AG10803 (cell line): ENCODE data around the gene HEXIM2.

Experiments
- DNase-seq: peaks from one replicate; pipeline ENCODE4 v3.0.0; 2010; ENCODE audit warnings: low read depth
- H3K4me3 ChIP-seq: 2 replicates; pipeline ENCODE4 v1.5.1; 2011; ENCODE audit warnings: mild to moderate bottlenecking, low read length, control low read depth
- TF ChIP-seq, protein P1 (sequence below): conservative IDR thresholded peaks from 2 replicates; pipeline ENCODE4 v1.5.1; 2011; ENCODE audit warnings: mild to moderate bottlenecking, low read length, control low read depth, inconsistent platforms

HEXIM2 gene

DNA sequence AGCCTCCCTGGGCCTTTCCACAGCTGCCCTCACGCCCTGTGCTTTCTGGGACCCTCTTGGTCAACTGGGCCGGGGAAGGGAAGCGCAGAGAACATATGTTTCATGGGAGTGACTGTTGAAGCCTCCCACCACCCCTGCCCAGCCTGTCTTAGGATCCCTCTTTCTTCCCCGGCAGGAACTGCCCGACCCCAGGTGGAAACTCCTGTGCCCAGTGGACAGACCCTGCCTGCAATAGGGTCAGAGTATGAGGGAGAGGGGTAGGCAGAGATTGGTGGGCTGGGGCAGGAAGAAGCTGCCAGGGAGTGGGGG, 10.5 kb downstream of the HEXIM2 start:
- TF ChIP-seq, protein P1, sequence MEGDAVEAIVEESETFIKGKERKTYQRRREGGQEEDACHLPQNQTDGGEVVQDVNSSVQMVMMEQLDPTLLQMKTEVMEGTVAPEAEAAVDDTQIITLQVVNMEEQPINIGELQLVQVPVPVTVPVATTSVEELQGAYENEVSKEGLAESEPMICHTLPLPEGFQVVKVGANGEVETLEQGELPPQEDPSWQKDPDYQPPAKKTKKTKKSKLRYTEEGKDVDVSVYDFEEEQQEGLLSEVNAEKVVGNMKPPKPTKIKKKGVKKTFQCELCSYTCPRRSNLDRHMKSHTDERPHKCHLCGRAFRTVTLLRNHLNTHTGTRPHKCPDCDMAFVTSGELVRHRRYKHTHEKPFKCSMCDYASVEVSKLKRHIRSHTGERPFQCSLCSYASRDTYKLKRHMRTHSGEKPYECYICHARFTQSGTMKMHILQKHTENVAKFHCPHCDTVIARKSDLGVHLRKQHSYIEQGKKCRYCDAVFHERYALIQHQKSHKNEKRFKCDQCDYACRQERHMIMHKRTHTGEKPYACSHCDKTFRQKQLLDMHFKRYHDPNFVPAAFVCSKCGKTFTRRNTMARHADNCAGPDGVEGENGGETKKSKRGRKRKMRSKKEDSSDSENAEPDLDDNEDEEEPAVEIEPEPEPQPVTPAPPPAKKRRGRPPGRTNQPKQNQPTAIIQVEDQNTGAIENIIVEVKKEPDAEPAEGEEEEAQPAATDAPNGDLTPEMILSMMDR, result no peak
- DNase-seq, result no peak
- peak overlapping the region; percentile 65 for H3K4me3 ChIP-seq

DNA sequence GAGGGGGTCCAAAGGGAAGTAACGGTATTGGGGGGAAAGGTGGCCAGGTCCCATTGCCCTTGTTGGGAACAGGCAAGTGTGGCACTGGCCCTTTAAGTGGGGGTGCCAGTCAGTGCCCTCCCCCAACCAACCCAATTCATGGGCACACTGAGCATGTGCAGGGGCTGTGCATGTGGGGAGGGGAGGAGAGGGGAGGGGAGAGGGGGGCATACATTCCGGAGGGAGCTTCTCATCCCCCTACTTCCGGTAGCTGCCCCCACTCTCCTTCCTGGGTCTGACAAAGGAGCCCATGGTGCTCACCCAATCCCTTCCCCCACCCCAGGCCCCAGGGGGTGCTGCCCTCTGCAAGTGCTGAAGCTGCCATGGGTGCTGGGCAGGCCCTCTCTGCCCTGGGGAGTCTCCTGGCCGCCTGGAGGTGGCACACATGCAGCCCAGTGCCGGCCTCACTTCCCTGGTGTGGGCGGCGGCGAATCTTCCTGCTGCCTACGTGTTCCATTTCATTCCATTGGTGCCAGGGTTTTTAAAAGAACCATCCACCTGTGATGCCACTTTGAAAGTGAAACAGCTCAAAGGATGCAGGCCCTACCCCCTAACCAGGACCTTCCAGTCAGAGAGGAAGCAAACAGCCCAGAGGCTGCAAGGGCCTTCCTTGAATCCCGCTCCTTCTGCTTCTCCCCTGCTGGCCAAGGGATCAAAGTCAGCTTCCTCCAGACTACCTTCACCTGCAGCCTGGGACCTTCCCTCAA, 11.0 kb downstream of the HEXIM2 start:
- peak; percentile 87 for DNase-seq
- TF ChIP-seq, protein P1, result peak; percentile 30
- H3K4me3 ChIP-seq, result peak overlapping the region; percentile 65

DNA sequence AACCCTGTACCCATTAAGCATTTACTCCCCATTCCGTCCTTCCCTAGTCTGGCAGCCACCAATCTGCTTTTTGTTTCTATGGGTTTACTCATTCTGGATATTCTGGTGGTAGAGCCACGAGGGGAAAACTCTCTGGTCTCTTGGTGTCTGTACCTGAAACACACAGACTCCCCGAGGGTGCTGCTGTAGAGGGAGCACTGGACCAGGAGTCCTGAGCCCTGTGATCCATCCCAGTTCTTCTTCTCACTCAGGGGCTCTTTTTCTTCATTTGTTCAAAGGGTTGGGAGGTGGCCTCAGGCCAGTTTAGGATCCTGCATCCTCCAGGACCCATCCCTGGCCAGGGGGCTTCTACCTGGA, 14.1 kb downstream of the HEXIM2 start:
- TF ChIP-seq, protein P1, result no peak
- no peak overlapping the region for H3K4me3 ChIP-seq
- no peak for DNase-seq

DNA sequence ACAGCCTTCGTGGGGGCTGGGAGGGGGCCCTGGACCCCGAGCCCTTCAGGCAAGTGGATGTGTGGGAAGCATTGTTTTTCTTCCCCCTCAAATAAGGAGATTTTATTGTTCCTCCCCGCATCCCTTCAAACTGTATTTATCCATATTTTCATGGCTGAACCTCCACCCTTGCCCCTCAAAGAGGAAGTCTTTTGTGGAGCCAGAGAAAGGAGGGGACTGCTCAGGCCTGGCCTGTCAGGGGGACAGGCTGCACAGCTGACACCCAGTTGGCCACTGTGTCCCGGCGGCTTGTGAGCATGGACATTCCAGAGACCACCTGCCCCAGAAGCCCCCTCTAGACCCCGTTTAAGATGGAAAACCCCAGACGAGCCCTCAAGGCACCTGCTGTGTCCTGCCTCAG, 15.9 kb downstream of the HEXIM2 start:
- no peak overlapping the region for H3K4me3 ChIP-seq
- TF ChIP-seq, protein P1, result no peak
- DNase-seq, result no peak

DNA sequence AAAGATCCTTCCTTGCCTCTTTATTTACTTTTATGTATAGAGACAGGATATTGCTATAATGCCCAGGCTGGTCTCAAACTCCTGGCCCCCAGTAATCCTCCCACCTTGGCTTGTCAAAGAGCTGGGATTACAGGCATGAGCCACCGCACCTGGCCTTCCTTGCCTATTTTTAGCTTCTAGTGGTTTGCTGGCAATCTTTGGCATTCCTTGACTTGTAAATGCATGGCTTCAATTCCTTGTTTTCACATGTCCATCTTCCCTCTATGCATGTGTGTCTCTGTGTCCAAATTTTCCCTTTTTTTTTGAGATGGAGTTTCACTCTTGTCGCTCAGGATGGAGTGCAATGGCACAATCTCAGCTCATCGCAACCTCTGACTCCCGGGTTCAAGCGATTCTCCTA, 22.5 kb downstream of the HEXIM2 start:
- TF ChIP-seq, protein P1, result no peak
- no peak for DNase-seq
- H3K4me3 ChIP-seq, result no peak overlapping the region

DNA sequence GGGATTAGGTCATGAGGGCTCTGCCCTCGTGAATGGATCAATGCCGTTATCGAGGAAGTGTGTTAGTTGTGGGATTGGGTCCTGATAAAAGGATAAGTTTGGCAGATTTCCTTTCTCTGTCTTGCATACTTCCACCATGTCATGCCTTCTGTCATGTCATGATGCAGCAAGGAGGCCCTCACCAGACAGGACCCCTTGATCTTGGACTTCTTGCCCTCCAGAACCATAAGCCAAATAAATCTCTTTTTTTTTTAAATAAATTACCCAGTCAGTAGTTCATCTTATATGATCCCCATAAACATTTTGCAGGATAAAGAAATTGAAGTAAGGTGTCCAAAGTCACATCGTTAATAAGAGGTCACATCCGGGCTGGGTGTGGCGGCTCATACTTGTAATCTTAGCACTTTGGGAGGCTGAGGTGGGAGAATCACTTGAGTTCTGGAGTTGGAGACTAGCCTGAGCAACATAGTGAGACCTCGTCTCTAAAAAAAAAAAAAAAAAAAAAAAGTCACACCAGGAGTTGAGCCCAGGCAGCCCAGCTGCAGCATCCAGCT, 25.2 kb downstream of the HEXIM2 start:
- no peak for DNase-seq
- TF ChIP-seq, protein P1, result no peak

DNA sequence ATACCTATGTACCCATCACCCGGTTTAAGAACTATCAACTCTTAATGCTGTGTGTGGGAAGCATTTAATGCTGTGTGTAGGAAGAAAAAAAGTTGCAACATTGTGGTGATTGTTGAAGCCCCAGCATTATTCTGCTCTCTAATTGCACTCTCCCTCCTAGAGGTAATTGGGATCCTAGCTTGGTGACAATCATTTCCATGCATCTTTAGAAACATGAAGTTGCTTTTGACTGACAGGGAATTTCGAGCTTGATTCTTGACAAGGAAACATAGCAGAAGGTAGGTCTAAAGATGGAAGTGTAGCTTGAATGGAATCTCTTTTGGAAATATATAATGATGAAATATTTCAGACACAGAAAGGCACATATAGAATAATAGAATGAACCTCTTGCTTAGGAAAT, 27.3 kb downstream of the HEXIM2 start:
- no peak for DNase-seq
- H3K4me3 ChIP-seq, result no peak overlapping the region
- TF ChIP-seq, protein P1, result no peak

More for the DNA sequence above, 25.2 kb downstream of the HEXIM2 start:
- no peak overlapping the region for H3K4me3 ChIP-seq
